Activated CD4-positive, alpha-beta T cell treated with anti-CD3 and anti-CD28 coated beads, Interleukin-2, amount 50 U/mL, for 24 hours (primary cell): ENCODE results near the gene ENAH.

Source experiments
- DNase-seq, 2 donors: peaks; one replicate each; pipeline ENCODE4 v3.0.0-alpha.2; 2020; ENCODE audit warnings: low read depth in 1 of 2, low spot score in 1 of 2

ENAH gene

DNA sequence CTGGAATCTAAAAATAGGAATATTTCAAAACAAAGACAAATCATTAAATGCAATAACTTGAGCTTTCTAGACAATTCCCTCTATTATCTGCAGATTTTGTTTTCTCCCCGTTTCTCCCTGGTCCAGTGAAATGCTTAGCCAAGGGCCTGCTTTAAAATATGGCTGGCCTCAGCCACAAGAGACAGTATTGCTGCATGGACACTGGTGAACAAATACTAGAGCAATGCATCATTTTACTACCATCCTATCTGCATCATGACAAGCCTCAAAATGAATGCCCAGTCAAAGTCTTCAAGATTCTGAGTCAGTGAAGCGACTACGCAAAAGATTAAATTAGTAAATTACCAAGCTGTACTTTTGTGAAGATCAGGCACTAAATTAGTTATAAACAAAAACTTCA, 80.5 kb downstream of the ENAH start:
- no peak for DNase-seq

DNA sequence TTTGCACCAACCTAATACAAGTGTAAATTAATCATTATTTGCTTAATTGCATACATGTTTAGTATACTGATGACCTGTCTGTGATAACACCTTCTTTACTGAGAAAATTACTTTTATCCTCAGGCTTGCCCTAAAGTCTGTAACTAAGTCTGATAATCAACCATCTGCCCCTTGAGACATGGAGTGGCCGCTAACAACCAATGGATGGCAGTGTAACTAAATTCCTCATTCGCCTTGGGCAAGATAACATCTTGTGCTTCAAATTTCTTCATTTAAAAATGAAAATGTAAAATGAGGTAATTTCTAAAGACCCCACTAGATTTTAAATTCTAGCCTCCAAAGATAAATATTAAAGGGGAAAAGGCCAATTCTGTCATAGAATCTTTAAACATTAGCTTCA, 85.1 kb downstream of the ENAH start:
- no peak for DNase-seq

DNA sequence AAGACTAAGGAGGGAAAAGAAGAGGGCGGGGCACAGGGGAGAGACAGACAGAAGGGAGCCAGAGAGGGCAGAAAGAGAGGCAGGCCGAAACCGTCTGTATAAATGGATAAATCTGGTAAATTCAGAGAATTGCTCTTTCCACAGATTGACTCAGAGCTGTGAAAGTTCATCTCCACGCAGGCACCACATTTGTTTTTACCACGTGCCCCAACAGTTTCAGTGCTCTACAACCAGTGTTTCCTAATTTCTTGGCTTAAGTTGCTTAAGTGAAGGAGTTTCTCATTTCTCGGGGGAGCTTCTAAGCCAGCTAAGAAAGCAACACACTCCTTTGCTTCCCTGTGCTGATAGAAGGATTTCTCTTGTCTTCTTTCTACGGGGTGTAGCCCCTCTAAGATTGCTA, 87.1 kb downstream of the ENAH start:
- no peak for DNase-seq

DNA sequence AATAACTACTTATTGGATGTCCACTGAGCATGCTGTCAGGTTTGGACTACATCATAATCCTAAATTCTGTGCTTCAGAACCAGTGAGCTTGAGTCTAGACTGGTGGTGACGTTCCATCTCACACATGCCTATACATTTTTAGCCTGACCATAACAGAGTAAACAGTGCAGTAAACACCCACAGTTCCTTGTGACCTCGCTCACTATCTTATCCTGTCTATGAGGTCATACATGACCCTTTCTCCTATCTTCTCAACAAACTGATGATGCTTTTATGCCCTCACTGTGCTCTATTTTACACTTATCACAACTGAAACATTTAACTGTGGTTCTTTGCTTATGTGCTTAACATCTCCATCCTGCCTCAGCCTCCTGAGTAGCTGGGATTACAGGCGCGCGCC, 91.2 kb downstream of the ENAH start:
- DNase-seq = no peak

DNA sequence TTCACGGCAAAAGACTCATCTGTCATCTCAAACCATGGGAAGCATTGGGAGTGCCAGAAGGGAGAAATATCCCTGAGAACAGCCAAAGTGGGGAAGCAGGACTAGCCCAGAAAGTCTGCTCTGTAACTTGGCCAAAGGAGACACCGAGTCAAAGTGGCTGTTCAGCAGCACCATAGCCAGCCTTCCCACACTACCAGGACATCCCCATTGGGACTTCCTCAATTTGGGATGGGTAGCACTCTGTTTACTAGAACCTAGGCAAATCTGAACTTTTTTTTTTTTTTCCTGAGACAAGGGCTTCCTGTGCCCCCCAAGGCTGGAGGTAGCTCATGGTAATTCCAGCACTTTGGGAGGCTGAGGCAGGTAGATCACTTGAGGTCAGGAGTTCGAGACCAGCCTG, 93.0 kb downstream of the ENAH start:
- no peak for DNase-seq

DNA sequence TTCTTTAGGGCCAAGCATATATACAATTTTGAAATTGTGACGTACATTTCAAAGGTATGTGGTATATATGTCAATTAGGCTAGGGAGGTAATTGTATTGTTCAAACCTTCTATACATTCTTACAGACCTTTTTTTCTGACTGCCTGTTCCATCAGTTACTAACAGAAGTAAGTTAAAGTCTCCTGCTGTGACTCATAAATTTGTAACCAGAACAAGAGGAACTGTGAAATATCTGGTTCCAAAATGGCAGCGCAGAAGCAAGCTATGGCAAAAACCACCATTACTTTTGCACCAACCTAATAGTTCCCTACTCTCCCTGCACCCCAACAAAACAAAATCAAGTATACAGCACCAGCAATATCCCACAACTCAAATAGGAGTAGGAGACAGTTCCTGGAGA, 93.6 kb downstream of the ENAH start:
- no peak for DNase-seq

DNA sequence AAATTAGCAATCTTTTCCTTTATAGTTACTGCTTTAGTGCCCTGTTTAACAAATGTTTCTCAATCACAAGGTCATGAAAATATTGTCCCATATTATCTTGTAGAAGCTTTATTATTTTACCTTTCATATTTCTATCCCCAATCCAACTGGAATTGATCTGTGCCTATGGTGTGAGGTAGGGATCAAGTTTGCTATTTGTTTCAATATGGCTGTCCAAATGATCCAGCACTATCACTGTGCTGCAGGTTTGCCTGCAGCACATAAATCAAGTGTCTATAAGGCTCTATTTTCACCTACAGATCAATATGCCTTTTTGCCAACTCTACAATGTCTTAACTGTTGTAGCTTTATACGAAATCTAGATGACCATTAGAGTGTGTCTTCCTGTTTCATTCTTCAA, 96.2 kb downstream of the ENAH start:
- DNase-seq = no peak

DNA sequence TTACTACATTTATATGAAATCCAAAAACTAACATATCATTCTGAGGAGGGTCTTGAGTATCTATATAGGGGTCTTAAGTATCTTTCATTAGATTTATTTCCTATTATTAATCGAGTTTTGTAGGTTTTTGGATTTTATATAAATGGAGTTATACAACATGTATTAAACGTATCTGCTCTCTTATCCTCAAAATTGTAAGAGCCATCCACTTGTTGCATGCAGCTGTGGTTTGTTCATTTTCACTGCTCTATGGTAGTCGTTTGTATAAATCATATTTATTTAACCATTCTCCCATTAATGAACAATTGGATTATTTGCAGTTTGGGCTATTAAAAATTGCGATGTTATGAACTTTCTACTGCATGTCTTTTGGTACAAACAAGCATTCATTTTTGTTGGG, 97.1 kb downstream of the ENAH start:
- no peak for DNase-seq

DNA sequence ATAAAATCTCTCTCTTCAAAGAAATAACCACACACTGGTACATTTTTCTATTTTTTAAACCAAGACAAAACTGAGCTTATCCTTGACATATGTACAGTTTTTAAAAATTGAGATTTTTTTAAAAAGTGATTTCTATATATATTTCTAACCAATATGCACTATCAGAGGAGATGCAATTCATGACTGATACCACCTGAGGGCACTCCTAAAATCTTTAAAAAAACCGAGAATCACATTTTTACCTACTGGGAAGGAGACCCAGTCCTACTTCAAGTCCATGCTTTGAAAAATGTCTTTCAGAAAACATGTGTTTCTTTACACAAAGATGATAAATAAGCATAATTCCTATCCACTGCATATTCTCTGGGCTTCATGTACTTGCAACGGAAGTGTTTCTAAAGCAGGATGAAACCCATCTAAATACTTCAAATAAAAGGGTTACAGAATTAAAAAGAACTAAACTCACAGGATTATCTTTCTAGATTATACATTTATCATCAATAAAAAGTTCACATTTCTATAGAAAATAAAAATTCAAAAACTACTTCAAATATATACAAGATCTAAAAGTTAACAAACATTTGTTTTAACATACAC, 98.6 kb downstream of the ENAH start:
- no peak for DNase-seq

DNA sequence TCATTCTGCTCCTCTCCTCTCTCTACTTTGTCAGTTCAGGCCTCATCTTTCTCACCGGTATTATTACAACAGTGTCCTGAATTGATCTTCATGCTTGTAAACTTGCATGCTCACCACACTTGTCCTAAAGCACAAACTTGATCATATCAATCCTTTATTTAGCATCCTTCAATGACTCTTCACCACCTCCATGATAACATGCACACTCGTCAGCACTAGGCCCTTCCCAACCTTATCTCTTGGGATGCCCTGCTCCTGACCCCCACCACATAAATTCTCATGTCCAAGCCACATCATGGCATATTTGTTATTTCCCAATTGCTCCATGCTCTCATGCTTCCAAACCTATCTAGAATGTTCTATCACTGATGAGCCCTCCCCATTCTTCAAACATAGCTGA, 103.1 kb downstream of the ENAH start:
- no peak for DNase-seq

DNA sequence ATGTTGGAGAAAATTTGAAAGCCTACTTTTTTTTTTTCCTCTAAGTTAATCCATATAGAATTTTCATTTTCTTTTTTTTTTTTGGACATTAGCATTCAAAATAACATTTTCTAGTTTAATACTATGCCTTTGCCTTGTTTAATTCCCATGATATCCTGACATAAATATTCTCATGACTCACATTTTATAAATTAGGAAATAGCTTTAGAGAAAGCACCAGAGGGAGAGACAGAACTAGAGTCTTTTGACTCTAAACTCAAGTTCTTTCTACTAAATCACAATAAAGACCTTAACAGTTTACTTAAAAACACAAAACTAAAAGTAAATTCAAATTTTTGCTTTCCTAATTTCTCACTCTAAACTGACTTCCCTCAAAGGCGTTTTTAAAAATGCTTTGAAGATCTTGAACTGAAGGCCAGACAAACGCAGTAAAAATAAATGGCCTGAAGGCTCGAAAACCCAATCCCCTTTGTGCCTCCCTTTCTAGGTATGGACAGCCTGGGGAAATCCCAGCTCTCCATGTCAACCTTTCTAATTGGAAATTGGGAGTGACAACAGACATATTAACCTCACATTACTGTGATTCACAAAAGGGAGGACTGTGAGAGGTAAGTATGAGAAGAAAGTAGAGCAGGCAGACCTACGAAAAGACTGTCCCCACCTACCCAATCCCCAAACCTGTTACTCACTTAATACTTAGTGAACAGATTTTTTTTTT, 104.6 kb downstream of the ENAH start:
- no peak for DNase-seq

DNA sequence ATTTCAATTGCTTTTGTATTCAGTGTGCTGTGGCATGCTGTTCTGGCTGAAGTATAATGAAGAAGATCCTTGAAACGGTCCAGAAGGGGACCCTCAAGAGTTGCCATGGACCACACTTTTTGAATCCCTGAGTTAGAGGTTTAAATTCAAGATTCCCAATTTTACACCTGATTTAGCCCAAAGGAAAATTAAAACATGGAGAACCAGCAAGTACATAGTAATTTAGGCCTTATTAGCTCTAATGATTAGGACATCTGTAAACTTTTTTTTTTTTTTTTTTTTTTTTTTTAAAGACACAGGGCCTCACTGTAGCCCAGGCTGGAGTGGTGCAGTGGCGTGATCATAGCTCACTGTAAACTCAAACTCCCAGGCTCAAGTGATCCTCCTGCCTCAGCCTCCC, 107.3 kb downstream of the ENAH start:
- DNase-seq = no peak

DNA sequence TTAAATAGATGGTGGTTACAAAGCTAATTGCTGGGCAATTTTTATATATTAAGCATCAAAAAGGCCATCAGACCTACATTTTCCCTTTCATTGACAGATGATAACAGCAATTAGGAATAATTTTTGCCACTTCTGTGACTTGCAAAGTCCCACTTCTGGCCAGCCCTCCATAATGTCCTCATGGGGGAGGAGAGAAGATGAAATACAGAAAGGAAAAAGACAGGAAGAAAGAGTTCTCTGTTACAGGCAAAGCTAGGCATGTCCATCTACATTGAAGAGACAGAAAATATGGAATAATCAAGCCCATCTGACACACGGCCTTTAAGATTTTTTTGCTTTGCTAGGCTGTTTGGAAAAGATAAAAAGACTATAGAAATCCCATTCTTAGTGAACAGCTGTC, 108.0 kb downstream of the ENAH start:
- DNase-seq = no peak

DNA sequence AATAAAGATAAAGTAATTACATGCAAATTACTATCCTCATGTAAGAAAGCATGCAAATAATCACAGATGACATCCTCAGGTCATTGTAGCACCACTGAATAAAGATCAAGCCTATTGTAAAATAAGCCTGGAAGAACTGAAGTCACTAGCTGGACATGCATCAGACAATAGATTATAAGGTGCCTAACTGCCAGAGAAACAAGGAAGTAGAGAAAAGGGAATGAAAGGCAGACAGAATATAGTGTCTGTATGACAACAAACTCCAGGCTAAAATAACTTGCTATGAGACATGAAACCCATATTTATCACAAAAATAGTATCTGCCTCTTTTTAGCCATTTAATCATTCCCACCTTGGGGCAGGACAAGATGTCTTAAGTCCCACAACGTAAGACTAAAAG, 108.7 kb downstream of the ENAH start:
- no peak for DNase-seq

DNA sequence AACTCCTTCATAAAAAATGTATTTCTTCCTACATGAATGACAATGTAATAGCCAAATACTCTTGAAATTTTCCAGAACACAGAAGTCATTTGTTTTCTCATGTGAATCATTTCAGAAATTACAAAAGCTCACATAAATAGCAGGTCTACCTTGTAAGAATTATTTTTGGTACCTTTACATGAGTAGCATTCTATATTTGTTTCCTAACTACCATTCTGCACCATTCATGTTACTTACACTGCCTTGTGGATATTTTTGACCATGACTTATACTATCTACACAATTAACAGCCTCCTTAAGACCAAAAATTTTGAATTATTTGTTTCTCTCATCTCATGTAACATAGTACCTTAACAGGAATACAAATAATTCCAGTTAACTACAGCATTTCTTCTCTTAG, 109.6 kb downstream of the ENAH start:
- no peak for DNase-seq

DNA sequence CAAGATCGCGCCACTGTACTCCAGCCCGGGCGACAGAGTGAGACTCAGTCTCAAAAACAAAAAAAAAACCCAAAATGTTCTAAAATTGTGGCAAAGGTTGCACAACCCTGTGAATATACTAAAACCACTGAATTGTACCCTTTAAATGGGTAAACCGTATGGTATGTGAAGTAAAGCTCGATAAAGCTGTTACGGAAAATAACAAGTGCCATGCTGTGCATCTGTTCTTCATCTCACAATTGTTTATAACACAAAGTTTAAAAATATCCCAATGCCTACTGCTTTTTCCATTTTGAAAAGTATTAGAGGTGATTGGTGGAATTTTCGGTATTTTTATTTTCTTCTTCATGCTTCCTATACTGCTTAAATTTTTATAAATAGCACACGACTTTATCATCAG, 111.5 kb downstream of the ENAH start:
- no peak for DNase-seq

DNA sequence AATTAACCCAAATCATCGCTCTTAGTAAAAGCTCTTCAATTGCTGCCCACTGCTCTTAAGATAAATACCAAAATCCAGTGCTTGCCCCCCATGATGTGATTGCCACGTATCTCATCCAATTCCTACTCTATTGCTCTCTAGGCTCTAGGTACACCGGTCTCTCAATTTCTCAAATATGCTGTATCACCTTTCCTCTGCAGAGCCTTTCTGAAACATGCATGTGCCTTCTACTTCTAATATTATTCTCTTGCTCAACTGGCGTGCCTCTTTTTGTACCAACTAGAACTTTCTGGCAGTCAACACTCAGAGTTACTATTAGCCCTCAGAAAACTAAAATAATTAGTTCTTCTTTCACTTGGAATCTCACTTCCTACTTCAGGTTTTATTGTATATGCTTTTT, 113.3 kb downstream of the ENAH start:
- no peak for DNase-seq

DNA sequence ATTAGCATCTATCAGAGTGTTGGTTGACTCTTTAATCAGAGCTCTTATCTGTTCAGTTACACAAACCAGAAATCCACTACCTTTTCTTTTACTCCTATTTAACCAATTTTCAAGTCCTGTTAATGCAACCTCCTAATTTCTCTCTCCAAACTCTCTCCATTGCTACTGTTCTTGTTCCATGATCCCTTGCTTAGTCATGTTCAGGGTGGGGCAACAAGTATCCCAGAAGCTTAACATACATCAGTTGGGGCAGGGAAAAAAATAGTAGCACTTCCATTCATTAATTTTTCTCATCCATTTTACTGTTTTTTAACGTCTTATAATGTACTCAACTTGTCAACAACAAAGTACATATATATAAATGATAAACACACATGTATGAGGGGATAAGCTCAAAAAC, 113.9 kb downstream of the ENAH start:
- DNase-seq = no peak

DNA sequence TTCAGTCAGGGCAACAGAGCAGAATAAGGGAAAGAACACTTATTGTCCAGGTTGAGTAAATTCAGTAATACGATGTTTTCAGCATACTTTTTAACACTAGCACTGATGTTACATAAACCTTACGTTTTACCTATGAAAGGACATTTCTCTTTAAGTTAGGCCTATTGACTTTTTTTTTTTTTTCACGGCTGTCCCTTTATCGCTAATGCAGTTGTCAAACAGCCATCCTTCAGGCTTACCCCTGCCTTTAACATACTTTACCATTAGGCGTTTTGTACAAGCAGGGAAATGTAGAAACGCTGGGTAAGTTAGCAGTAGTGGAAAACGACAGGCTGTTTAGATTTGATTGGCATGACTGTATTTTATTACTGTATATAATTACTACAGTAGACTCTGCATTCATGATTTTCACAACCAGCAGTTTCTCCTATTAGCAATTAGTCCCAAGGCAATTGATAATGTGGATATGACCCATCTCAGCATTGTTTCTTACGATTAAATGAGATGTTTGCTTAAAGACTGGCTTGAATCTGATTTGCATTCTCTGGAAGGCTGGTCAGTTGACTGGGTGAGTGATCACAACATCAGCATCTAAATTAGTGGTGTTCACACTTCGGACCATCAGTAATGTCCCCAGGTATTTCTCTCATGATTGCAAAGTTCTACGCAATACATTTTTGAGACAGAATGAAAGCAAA, 115.2 kb downstream of the ENAH start:
- DNase-seq = no peak

DNA sequence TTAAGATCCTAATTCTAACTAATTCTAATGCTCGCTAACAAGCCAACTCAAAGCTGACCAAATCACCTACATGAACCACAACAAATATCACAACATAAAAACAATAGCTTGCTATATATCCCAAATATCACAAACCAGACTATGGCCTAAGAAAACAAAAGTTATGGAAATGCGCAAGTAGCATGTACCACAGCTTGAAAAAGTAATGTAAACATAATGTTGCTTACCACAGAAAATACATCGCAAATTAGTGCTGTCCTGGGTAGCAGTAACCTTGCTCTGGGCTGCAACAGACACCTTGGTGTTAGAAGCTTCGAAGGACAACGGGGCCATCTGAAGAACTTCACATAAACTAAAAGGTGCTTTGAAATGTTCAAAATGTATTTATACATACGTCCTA, 117.6 kb downstream of the ENAH start:
- DNase-seq = no peak

DNA sequence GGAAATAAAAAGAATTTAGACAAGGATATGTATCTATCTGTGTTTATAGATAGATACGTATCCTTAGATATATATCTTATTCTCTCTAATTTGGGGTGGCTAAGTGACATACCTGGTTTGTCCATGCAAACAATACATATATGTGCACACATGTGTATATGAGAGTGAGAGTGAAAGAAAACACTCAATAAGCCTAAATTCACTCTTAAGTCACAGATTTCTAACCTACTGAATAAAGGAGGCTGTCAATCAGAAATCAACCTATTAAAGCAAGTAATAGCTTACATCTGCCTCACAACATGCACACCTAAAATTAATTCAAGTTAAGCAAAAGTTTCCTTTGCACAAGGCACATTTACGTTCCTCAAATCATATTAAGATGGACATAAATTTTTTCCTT, 118.2 kb downstream of the ENAH start:
- DNase-seq = no peak

DNA sequence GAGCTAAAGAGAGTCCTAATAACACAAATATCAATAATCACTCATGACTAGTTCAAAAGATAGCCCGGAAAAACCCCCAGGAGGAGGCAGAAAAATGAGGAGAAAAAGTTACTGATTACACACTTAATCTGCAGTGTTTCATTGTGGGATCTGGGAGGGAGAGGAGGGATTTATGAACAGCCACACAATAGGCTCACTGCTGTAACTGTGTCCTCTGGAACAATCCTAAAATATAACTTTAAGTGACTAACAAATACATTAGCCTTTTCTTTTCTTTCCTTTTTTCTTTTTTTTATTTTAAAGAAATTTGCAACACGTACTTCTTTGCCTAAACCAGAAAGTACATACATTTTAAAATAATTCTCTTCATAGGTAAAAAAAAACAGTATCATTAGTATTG, 118.8 kb downstream of the ENAH start:
- DNase-seq = no peak

DNA sequence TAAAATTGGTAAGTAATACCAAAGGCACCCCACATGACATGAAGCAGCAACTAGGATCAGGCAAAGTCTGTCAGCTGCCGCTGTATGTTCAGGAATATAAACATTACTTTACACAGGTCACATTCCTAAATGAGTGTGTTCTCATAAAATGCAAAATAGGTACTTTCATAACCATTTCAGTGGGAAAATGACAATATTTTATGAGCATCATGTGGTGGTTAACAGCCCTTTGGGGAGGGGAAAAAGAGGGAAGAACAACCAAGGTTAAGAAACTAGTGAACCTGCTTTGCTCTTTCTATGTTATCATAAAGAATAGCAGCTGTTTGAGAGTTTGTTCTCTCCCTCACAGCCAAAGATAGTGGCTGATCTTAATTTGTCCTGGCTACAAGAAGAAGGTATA, 119.7 kb downstream of the ENAH start:
- no peak for DNase-seq
